Activated CD8-positive, alpha-beta memory T cell treated with anti-CD3 and anti-CD28 coated beads, Interleukin-2, amount 50 U/mL, for 4 hours (primary cell): Measurements from ENCODE around the gene EEPD1.
"Not testable (repeated sequence)": the region's sequence is repeated elsewhere in the genome, so short reads cannot be mapped to it uniquely, and the experiment has no call there.

Source experiments
- DNase-seq: peaks from one replicate; pipeline ENCODE4 v3.0.0-alpha.2; 2020

Gene EEPD1

GRCh38 chr7:36152756-36153570, at the start of gene EEPD1:
Gene EEPD1, plus strand, starts transcription at chr7:36153254. Its CDS starts 1,071 bp downstream, at chr7:36154325.
- peak; percentile 100 for DNase-seq

- no peak for DNase-seq
Observed at GRCh38 chr7:36103837-36104561, 49.1 kb upstream of the EEPD1 start.

- DNase-seq = not testable (repeated sequence)
Observed at GRCh38 chr7:36106972-36107908, 45.8 kb upstream of the EEPD1 start.

- no peak for DNase-seq
Observed at GRCh38 chr7:36107926-36108631, 45.0 kb upstream of the EEPD1 start.

GRCh38 chr7:36109013-36109627, 43.9 kb upstream of the EEPD1 start:
- no peak for DNase-seq

GRCh38 chr7:36110584-36110983, 42.5 kb upstream of the EEPD1 start:
- no peak for DNase-seq

- no peak for DNase-seq
Observed at GRCh38 chr7:36112969-36113368, 40.1 kb upstream of the EEPD1 start.

- DNase-seq = no peak
Observed at GRCh38 chr7:36114355-36114754, 38.7 kb upstream of the EEPD1 start.

GRCh38 chr7:36115448-36116321, 37.4 kb upstream of the EEPD1 start:
- DNase-seq = peak; percentile 31

GRCh38 chr7:36116347-36117202, 36.5 kb upstream of the EEPD1 start:
- no peak for DNase-seq

GRCh38 chr7:36117203-36117840, 35.7 kb upstream of the EEPD1 start:
- no peak for DNase-seq

GRCh38 chr7:36118344-36118743, 34.7 kb upstream of the EEPD1 start:
- no peak for DNase-seq

GRCh38 chr7:36119005-36119706, 33.9 kb upstream of the EEPD1 start:
- no peak for DNase-seq

- not testable (repeated sequence) for DNase-seq
Observed at GRCh38 chr7:36119983-36120646, 32.9 kb upstream of the EEPD1 start.

- DNase-seq = not testable (repeated sequence)
Observed at GRCh38 chr7:36125630-36126029, 27.4 kb upstream of the EEPD1 start.

- no peak for DNase-seq
Observed at GRCh38 chr7:36127075-36127740, 25.8 kb upstream of the EEPD1 start.

GRCh38 chr7:36128448-36129047, 24.5 kb upstream of the EEPD1 start:
- DNase-seq = no peak
